NT2/D1 (cell line): Measurements from ENCODE around the gene HCRTR1.

ENCODE experiments used
- DNase-seq: peaks from one replicate; pipeline ENCODE4 v3.0.0-alpha.2; 2011; ENCODE audit warnings: low read depth, low spot score
- H3K27me3 ChIP-seq: 2 replicates; pipeline ENCODE4 v1.6.0; 2011; ENCODE audit warnings: mild to moderate bottlenecking; ENCODE audit not compliant: insufficient read length, insufficient read depth
- H3K36me3 ChIP-seq: 2 replicates; pipeline ENCODE4 v1.6.1; 2011; ENCODE audit warnings: mild to moderate bottlenecking, low read length, mixed read lengths; ENCODE audit not compliant: insufficient read depth, insufficient read length
- H3K4me1 ChIP-seq: 2 replicates; pipeline ENCODE4 v1.5.1; 2011; ENCODE audit not compliant: insufficient read depth, insufficient read length
- H3K4me3 ChIP-seq: 2 replicates; pipeline ENCODE4 v1.5.1; 2011; ENCODE audit warnings: low read depth; ENCODE audit not compliant: insufficient read length
- H3K9ac ChIP-seq: 2 replicates; pipeline ENCODE4 v1.6.0; 2011; ENCODE audit warnings: low read depth; ENCODE audit not compliant: insufficient read length
- H3K9me3 ChIP-seq: 2 replicates; pipeline ENCODE4 v1.5.1; 2011; ENCODE audit warnings: mild to moderate bottlenecking, low read length; ENCODE audit not compliant: insufficient read depth
- SUZ12 ChIP-seq: IDR thresholded peaks from 2 replicates; pipeline ENCODE4 v1.6.1; 2011; ENCODE audit not compliant: insufficient read length, insufficient read depth; ENCODE audit errors: extremely low read depth
- YY1 ChIP-seq: IDR thresholded peaks from 2 replicates; pipeline ENCODE4 v1.6.1; 2011; ENCODE audit not compliant: insufficient read length, insufficient read depth
- ZNF274 ChIP-seq: IDR thresholded peaks from 2 replicates; pipeline ENCODE4 v1.6.1; 2011; ENCODE audit warnings: mild to moderate bottlenecking, low read depth, low read length

The HCRTR1 gene

GRCh38 chr1:31644560-31645273 lies 27.2 kb downstream of the HCRTR1 start, which contains the start of gene PEF1:
PEF1 (minus strand) TSS chr1:31644876; CDS start chr1:31644864, 12 bp downstream.
- H3K9me3 ChIP-seq: no peaks in the 10 kb centered on the region
- peak within 1 kb of the TSS; percentile 96 for H3K4me3 ChIP-seq
- H3K4me1 ChIP-seq: peaks cover 12% of the 10 kb centered on the region

GRCh38 chr1:31645274-31645568 lies 27.7 kb downstream of the HCRTR1 start:
- Histone ChIP-seq H3K9me3 (no peaks in the 10 kb centered on the region), H3K36me3 (peaks cover 23% of the 10 kb centered on the region), H3K27me3 (no peaks in the 10 kb centered on the region), H3K4me3 (peak overlapping the region; percentile 96), H3K4me1 (peaks cover 12% of the 10 kb centered on the region), H3K9ac (peak overlapping the region; percentile 97)
- TF ChIP-seq SUZ12 (no peak), ZNF274 (no peak), YY1 (no peak)
- no peak for DNase-seq

More at GRCh38 chr1:31644560-31645273, 27.2 kb downstream of the HCRTR1 start, which contains the start of gene PEF1:
- Histone ChIP-seq H3K36me3 (peaks cover 23% of the 10 kb centered on the region), H3K9ac (peak within 1 kb of the TSS; percentile 97), H3K27me3 (no peaks in the 10 kb centered on the region)
- TF ChIP-seq YY1: peak; percentile 97
- TF ChIP-seq SUZ12: no peak
- no peak for TF ChIP-seq ZNF274
- DNase-seq: peak; percentile 99

GRCh38 chr1:31646259-31646960 lies 28.9 kb downstream of the HCRTR1 start:
- H3K27me3 ChIP-seq: no peaks in the 10 kb centered on the region
- H3K4me1 ChIP-seq: peaks cover 3% of the 10 kb centered on the region
- peaks cover 12% of the 10 kb centered on the region for H3K36me3 ChIP-seq
- no peak overlapping the region for H3K9ac ChIP-seq
- no peak for TF ChIP-seq YY1
- TF ChIP-seq SUZ12: no peak
- TF ChIP-seq ZNF274: no peak
- no peak overlapping the region for H3K4me3 ChIP-seq
- H3K9me3 ChIP-seq: no peaks in the 10 kb centered on the region
- no peak for DNase-seq

- no peak for DNase-seq
- no peaks in the 10 kb centered on the region for H3K9me3 ChIP-seq
- TF ChIP-seq SUZ12 (no peak), ZNF274 (no peak), YY1 (no peak)
- H3K4me3 ChIP-seq: no peak overlapping the region
- no peak overlapping the region for H3K9ac ChIP-seq
- peaks cover 11% of the 10 kb centered on the region for H3K36me3 ChIP-seq
- H3K4me1 ChIP-seq: peaks cover 3% of the 10 kb centered on the region
- no peaks in the 10 kb centered on the region for H3K27me3 ChIP-seq
Measured at GRCh38 chr1:31647106-31647505, 29.6 kb downstream of the HCRTR1 start.

- Histone ChIP-seq H3K36me3 (peaks cover 9% of the 10 kb centered on the region), H3K4me3 (no peak overlapping the region), H3K4me1 (peaks cover 3% of the 10 kb centered on the region), H3K9me3 (no peaks in the 10 kb centered on the region), H3K27me3 (no peaks in the 10 kb centered on the region), H3K9ac (no peak overlapping the region)
- TF ChIP-seq ZNF274 (no peak), YY1 (no peak), SUZ12 (no peak)
- no peak for DNase-seq
Measured at GRCh38 chr1:31648190-31648589, 30.7 kb downstream of the HCRTR1 start.

GRCh38 chr1:31648641-31649357 lies 31.3 kb downstream of the HCRTR1 start:
- DNase-seq: no peak
- TF ChIP-seq YY1: no peak
- TF ChIP-seq SUZ12: no peak
- no peak for TF ChIP-seq ZNF274

More at GRCh38 chr1:31648641-31649357, 31.3 kb downstream of the HCRTR1 start:
- Histone ChIP-seq H3K4me1 (no peaks in the 10 kb centered on the region), H3K9ac (no peak overlapping the region), H3K27me3 (no peaks in the 10 kb centered on the region), H3K4me3 (no peak overlapping the region), H3K36me3 (peaks cover 3% of the 10 kb centered on the region), H3K9me3 (no peaks in the 10 kb centered on the region)
